Measurements from ENCODE around the gene TM7SF2. TPM values are rescaled to one million over a fixed set of nuclear protein-coding genes. Genes with fewer than 3 reads are reported as not detected.

The TM7SF2 gene
- total RNA-seq, 1 experiment from 2014 or later = 63.8 TPM

- TF ChIP-seq ZNF512 (CRISPR knock-in tag; IDR thresholded peaks at IDR 0.05; ENCODE audit: borderline replicate concordance) = no peak
- peak; percentile 81 for TF ChIP-seq ETV6 (CRISPR knock-in tag; IDR thresholded peaks at IDR 0.05)
- no peak for TF ChIP-seq IRF2 (CRISPR knock-in tag; IDR thresholded peaks at IDR 0.05; ENCODE audit: borderline replicate concordance, low read depth)
- TF ChIP-seq IRF1 (CRISPR knock-in tag; IDR thresholded peaks at IDR 0.05) = peak; percentile 72
- no peak for TF ChIP-seq AFF4 (CRISPR knock-in tag; IDR thresholded peaks at IDR 0.05; ENCODE audit: borderline replicate concordance)
- TF ChIP-seq RORB (CRISPR knock-in tag; IDR thresholded peaks at IDR 0.05) = no peak
- TF ChIP-seq ZNF138 (CRISPR knock-in tag; conservative IDR thresholded peaks at IDR 0.05) = no peak
- TF ChIP-seq STAT6 (CRISPR knock-in tag; conservative IDR thresholded peaks at IDR 0.05; ENCODE audit: low read depth) = no peak
- TF ChIP-seq GRHL2 (CRISPR knock-in tag; IDR thresholded peaks at IDR 0.05; ENCODE audit: insufficient replicate concordance, severe bottlenecking) = no peak
- peak; percentile 53; the same call in 1 of the 2 replicates for TF ChIP-seq ERG (CRISPR knock-in tag; IDR thresholded peaks at IDR 0.05)
- peak; percentile 36; the same call in 1 of the 2 replicates for TF ChIP-seq PRDM15 (CRISPR knock-in tag; IDR thresholded peaks at IDR 0.05)
- no peak for TF ChIP-seq E2F4 (CRISPR knock-in tag; IDR thresholded peaks at IDR 0.05; ENCODE audit: borderline replicate concordance, low read depth)
- no peak for TF ChIP-seq E2F1 (CRISPR knock-in tag; IDR thresholded peaks at IDR 0.05)
- TF ChIP-seq CREM (CRISPR knock-in tag; IDR thresholded peaks at IDR 0.05) = peak; percentile 80; the same call in 1 of the 2 replicates
- TF ChIP-seq FOXP1 (CRISPR knock-in tag; IDR thresholded peaks at IDR 0.05; ENCODE audit: borderline replicate concordance) = no peak
- peak; percentile 61; the same call in 1 of the 2 replicates for TF ChIP-seq USF1 (CRISPR knock-in tag; IDR thresholded peaks at IDR 0.05)
- TF ChIP-seq SMAD3 (CRISPR knock-in tag; IDR thresholded peaks at IDR 0.05; ENCODE audit: borderline replicate concordance) = no peak
- TF ChIP-seq FOXK1 (CRISPR knock-in tag; IDR thresholded peaks at IDR 0.05) = peak; percentile 94
- no peak for TF ChIP-seq JAZF1 (CRISPR knock-in tag; IDR thresholded peaks at IDR 0.05)
These were observed 5.8 kb downstream of the TM7SF2 start, which contains the start of gene ZNHIT2 (continued) for GRCh38 chr11:65117206-65118096.
